Adrenal gland (tissue), 12 donors: ENCODE results near the gene PTGIS. TPM values are rescaled to one million over a fixed set of nuclear protein-coding genes. Genes with fewer than 3 reads are reported as not detected.

Experiments
- DNase-seq, 7 donors: peaks; one replicate each; pipeline ENCODE4 v3.0.0-alpha.2; 2019 to 2020
- H3K27ac ChIP-seq, 5 donors: fragments of 200-600 bp; sonication (generic) in 4 of 5; 1 replicate in 3 of 5; 2 replicates in 2 of 5; pipeline versions ENCODE4 v1.5.1 to v1.8.0; 2016 to 2020; ENCODE audit warnings: mild to moderate bottlenecking in 1 of 5
- H3K27me3 ChIP-seq: fragments of 200-600 bp; 2 replicates; pipeline ENCODE4 v1.8.0; 2021
- H3K36me3 ChIP-seq, 2 donors: fragments of 200-600 bp; replicated peaks in 1 of 2; 1 replicate in 1 of 2; 2 replicates in 1 of 2; pipeline versions ENCODE4 v1.5.1 to v1.8.0; 2018 to 2022
- H3K4me1 ChIP-seq, 2 donors: fragments of 200-600 bp; replicated peaks in 1 of 2; 1 replicate in 1 of 2; 2 replicates in 1 of 2; pipeline versions ENCODE4 v1.5.1 to v1.8.0; 2018 to 2021
- H3K4me3 ChIP-seq, 4 donors: fragments of 200-600 bp; sonication (generic) in 3 of 4; one replicate each; pipeline ENCODE4 v1.5.1; 2016 to 2018
- H3K9me3 ChIP-seq, 3 donors: fragments of 200-600 bp; sonication (generic) in 1 of 3; replicated peaks in 1 of 3; 1 replicate in 2 of 3; 2 replicates in 1 of 3; pipeline versions ENCODE4 v1.5.1 to v1.8.0; 2016 to 2021
- POLR2A ChIP-seq, 2 donors: fragments of 450-650 bp; IDR thresholded peaks; one replicate each; pipeline ENCODE4 v1.6.1; 2017; ENCODE audit warnings: antibody characterized with exemption in 2 of 2, mild to moderate bottlenecking in 2 of 2, moderate library complexity in 1 of 2
- WGBS, 4 donors: extraction: QIAGEN DNeasy Blood & Tissue Kit in 2 of 4; methylation state at CpG; one replicate each; pipeline versions ENCODE4 v1.1.5 to v1.1.7; 2013 to 2017; 5-methylcytosine and 5-hydroxymethylcytosine counted together
- intact Hi-C, 2 donors: fragments of 100-400 bp; cut with DNase I; formaldehyde crosslinking; loops; one replicate each; pipeline versions ENCODE4 v1.14.1 to v1.15.0; 2022 to 2023
- polyA plus RNA-seq, 3 donors: library from polyadenylated mRNA; stranded (reverse); fragments of 200-250 nt in 2 of 3; fragments of 350-450 nt in 1 of 3; fragmentation: Illumina TruSeq in 1 of 3; extraction: RNeasy Lipid Tissue Mini Kit (QIAGEN cat#74804) in 1 of 3; gene quantifications; one replicate each; pipeline ENCODE4 v1.2.3, GENCODE V29; 2013 to 2014
- total RNA-seq, 9 donors: library from RNA; depleted of rRNA in 4 of 9; stranded (reverse); fragments of >200 nt in 4 of 9; fragments of 120-200 nt in 1 of 9; fragmentation: NEBNext Ultra II Directional in 1 of 9; extraction: Animal tissue kit (Norgen Biotek cat#: 25700) in 1 of 9; gene quantifications; one replicate each; pipeline versions ENCODE4 v1.1.0 to v1.2.4, GENCODE V29; 2013 to 2023
- TF ChIP-seq, protein P1 (sequence below), 6 experiments: fragments of 450-650 bp in 4 of 6; fragments of 200-600 bp in 2 of 6; sonication (generic) in 1 of 6; IDR thresholded peaks; 1 replicate in 5 of 6; 2 replicates in 1 of 6; pipeline versions ENCODE4 v1.5.1 to v1.8.0; 2016 to 2021; ENCODE audit warnings: antibody characterized with exemption in 6 of 6, mild to moderate bottlenecking in 2 of 6, moderate library complexity in 1 of 6
- donor health status: healthy with polysubstance abuse.
- donor health status: Bipolar disorder and iron deficiency.
- donor health status: DM: yes; HTN: yes; CAD: no.
- donor health status: DM: no; HTN: no; CAD: no.
- donor health status: DM: no; HTN: no; CAD: no.
- donor health status: DM: yes; HTN: yes; CAD: no.

The PTGIS gene
- total and polyA plus RNA-seq, 12 donors = 3.5 to 34.2 (median 8.0) TPM

DNA sequence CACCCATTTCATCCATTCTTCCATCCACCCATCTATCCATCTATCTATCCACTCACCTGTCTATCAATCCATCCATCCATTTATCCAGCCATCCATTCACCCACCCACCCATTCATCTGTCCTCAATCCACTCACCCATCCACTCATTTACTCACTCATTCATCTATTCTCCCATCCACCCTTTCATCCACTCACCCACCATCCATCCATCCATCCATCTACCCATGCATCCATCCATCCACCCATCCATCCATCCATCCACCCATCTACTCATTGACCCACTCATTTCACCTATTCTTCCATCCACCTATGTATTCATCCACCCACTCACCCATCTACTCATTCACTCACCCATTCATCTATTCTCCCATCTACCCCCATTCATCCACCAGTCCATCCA lies 24.2 kb upstream of the PTGIS start:
- DNase-seq = no peak
- intact Hi-C loops = no loop called here
- Histone ChIP-seq H3K4me1 (peaks cover 4 to 7% of the 10 kb centered on the region in 2 donors), H3K4me3 (no peak overlapping the region), H3K27me3 (no peaks in the 10 kb centered on the region), H3K36me3 (no peaks in the 10 kb centered on the region), H3K9me3 (no peaks in the 10 kb centered on the region), H3K27ac (peak overlapping the region in 1 of 5 donors; percentile 57)
- TF ChIP-seq, protein P1, sequence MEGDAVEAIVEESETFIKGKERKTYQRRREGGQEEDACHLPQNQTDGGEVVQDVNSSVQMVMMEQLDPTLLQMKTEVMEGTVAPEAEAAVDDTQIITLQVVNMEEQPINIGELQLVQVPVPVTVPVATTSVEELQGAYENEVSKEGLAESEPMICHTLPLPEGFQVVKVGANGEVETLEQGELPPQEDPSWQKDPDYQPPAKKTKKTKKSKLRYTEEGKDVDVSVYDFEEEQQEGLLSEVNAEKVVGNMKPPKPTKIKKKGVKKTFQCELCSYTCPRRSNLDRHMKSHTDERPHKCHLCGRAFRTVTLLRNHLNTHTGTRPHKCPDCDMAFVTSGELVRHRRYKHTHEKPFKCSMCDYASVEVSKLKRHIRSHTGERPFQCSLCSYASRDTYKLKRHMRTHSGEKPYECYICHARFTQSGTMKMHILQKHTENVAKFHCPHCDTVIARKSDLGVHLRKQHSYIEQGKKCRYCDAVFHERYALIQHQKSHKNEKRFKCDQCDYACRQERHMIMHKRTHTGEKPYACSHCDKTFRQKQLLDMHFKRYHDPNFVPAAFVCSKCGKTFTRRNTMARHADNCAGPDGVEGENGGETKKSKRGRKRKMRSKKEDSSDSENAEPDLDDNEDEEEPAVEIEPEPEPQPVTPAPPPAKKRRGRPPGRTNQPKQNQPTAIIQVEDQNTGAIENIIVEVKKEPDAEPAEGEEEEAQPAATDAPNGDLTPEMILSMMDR (IDR thresholded peaks at IDR 0.05) = no peak
- TF ChIP-seq POLR2A (IDR thresholded peaks at IDR 0.05) = no peak

DNA sequence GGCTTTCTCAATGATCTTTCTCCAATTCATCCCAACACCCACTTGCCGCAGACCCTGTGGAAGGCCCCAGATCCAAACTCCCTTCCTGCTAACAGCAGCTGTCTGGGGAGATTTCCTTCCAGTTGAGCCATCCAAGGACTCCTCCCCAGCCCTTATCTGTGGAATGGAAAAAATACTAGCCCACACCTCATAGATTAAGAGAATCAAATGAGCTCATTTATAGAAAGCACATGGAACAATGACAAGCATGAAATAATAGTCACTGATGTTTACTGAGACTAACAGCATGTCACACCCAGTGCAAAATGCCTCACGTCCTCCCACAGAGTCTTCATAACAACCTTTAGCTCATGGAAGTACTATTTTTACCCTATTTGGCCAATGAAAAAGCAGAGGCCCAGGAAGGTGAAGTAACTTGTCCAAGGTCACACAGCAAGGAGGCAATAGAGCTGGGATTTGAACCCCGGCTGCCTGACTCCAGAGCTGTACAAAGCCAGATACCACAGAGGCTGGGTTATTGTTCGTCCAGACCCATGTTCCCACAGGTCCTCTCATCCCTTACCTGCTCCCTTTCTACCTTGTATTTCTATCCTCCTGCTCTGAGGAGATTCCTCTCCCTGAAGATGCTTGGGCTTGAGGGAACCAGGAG lies 23.4 kb upstream of the PTGIS start:
- no peak for DNase-seq
- Histone ChIP-seq H3K4me1 (peaks cover 4 to 7% of the 10 kb centered on the region in 2 donors), H3K9me3 (no peaks in the 10 kb centered on the region), H3K4me3 (no peak overlapping the region), H3K27me3 (no peaks in the 10 kb centered on the region), H3K27ac (peak overlapping the region in 2 of 5 donors; percentile 52 to 57), H3K36me3 (no peaks in the 10 kb centered on the region)
- 61 to 76% (median 71%) methylated on average over 4 of the region's 4 CpGs for WGBS, 4 donors
- TF ChIP-seq, protein P1 (IDR thresholded peaks at IDR 0.05) = no peak
- no peak for TF ChIP-seq POLR2A (IDR thresholded peaks at IDR 0.05)
- intact Hi-C loops = no loop called here

DNA sequence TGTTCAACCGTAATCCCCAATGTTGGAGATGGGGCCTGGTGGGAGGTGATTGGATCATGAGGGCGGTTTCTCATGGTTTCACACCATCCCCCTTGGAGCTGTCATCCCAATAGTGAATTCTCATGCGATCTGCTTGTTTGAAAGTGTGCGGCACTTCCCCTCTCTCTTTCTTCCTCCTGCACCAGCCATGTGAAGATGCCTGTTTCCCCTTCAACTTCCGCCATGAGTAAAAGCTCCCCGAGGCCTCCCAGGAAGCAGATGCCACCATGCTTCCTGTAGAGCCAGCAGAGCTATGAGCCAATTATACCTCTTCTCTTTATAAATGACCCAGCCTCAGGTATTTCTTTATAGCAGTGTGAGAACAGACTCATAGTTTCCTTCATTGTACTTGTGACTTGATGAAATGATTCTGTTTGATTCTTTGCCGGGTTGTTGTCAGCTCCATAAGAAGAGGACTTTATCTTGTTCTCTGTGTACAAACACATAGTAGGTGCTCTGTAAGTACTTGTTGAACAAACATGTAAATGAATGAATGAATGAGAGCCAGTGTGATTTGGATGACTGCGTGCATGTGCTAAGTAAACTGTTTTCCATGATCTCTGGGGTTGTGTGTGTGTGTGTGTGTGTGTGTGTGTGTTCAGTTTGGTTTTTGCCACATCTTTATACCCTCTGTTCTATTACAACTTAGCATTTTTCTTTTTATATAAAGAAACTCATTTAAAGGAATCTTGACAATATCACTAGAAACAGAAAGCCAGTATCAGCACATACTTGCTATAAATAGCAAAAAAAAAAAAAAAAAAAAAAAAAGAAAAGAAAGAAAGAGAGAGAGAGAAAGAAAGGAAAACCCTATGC lies 22.5 kb upstream of the PTGIS start:
- Histone ChIP-seq H3K27ac (peak overlapping the region in 1 of 5 donors; percentile 30), H3K4me3 (no peak overlapping the region), H3K9me3 (no peaks in the 10 kb centered on the region), H3K36me3 (no peaks in the 10 kb centered on the region), H3K4me1 (peaks cover 4 to 7% of the 10 kb centered on the region in 2 donors), H3K27me3 (no peaks in the 10 kb centered on the region)
- TF ChIP-seq, protein P1 (IDR thresholded peaks at IDR 0.05) = no peak
- TF ChIP-seq POLR2A (IDR thresholded peaks at IDR 0.05) = no peak
- 85 to 92% (median 88%) methylated on average over 8 of the region's 8 CpGs for WGBS, 4 donors
- intact Hi-C loops = no loop called here
- no peak for DNase-seq

DNA sequence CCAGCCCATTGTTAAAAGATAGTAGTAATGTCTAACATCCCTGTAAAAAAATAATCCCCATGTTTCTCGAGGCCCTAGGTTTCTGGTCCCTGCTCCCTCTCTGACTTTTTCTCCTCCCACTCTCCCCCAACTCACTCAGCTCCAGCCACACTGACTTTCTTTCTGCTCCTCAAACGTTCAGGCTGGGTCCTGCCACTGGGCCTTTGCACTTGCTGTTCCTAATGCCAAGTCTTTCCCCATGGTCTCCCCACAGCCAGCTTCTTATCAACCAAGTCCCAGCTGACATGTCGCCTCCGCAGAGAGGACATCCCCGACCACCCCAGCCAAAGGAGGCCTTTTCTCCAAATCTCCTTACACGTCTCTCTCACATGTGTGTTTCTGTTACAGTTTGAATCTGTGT lies 21.8 kb upstream of the PTGIS start:
- TF ChIP-seq, protein P1 (IDR thresholded peaks at IDR 0.05) = no peak
- TF ChIP-seq POLR2A (IDR thresholded peaks at IDR 0.05) = no peak
- 88 to 97% (median 91%) methylated on average over 6 of the region's 6 CpGs for WGBS, 4 donors
- H3K36me3 ChIP-seq = no peaks in the 10 kb centered on the region
- H3K27ac ChIP-seq = peak overlapping the region in 1 of 5 donors; percentile 30
- H3K9me3 ChIP-seq = no peaks in the 10 kb centered on the region
- intact Hi-C loops = no loop called here
- H3K4me1 ChIP-seq = peaks cover 4 to 7% of the 10 kb centered on the region in 2 donors
- H3K27me3 ChIP-seq = no peaks in the 10 kb centered on the region
- no peak overlapping the region for H3K4me3 ChIP-seq
- no peak for DNase-seq
